HG02970 (cell line): ENCODE results near the gene TCF7L1.
"Not testable (repeated sequence)": the region's sequence is repeated elsewhere in the genome, so short reads cannot be mapped to it uniquely, and the experiment has no call there.

Experiments used
- ATAC-seq: cut with Tn5 transposase; IDR thresholded peaks from one replicate; pipeline ENCODE4 v1.9.1; 2021; ENCODE audit warnings: mild to moderate bottlenecking, moderate library complexity, moderate number of reproducible peaks; ENCODE audit not compliant: unreplicated experiment, low FRiP score

Gene TCF7L1

GRCh38 chr2:85312404-85312803 lies 179.2 kb downstream of the TCF7L1 start:
- no peak for ATAC-seq

- no peak for ATAC-seq
Observed at GRCh38 chr2:85314884-85315242, 181.7 kb downstream of the TCF7L1 start.

GRCh38 chr2:85315921-85316320 lies 182.7 kb downstream of the TCF7L1 start:
- ATAC-seq: not testable (repeated sequence)

GRCh38 chr2:85318222-85319074 lies 185.3 kb downstream of the TCF7L1 start:
- no peak for ATAC-seq

GRCh38 chr2:85319796-85320195 lies 186.6 kb downstream of the TCF7L1 start:
- no peak for ATAC-seq

- no peak for ATAC-seq
Observed at GRCh38 chr2:85323351-85323987, 190.3 kb downstream of the TCF7L1 start.

GRCh38 chr2:85323988-85324367 lies 190.8 kb downstream of the TCF7L1 start:
- ATAC-seq: not testable (repeated sequence)

GRCh38 chr2:85324639-85325465 lies 191.7 kb downstream of the TCF7L1 start:
- no peak for ATAC-seq

- no peak for ATAC-seq
Observed at GRCh38 chr2:85325466-85325811, 192.2 kb downstream of the TCF7L1 start.

GRCh38 chr2:85326406-85327159 lies 193.4 kb downstream of the TCF7L1 start:
- ATAC-seq: no peak

- peak; percentile 15 for ATAC-seq
Observed at GRCh38 chr2:85327160-85327821, 194.1 kb downstream of the TCF7L1 start.

- ATAC-seq: peak; percentile 89
Observed at GRCh38 chr2:85327822-85328617, 194.8 kb downstream of the TCF7L1 start, which contains the start of gene TGOLN2. Gene TGOLN2, minus strand, starts transcription at chr2:85327989. Its CDS starts 27 bp downstream, at chr2:85327962.

GRCh38 chr2:85329181-85329651 lies 196.0 kb downstream of the TCF7L1 start:
- ATAC-seq: no peak

- not testable (repeated sequence) for ATAC-seq
Observed at GRCh38 chr2:85329701-85330100, 196.5 kb downstream of the TCF7L1 start.

- ATAC-seq: no peak
Observed at GRCh38 chr2:85330839-85331636, 197.8 kb downstream of the TCF7L1 start.

GRCh38 chr2:85333877-85334276 lies 200.7 kb downstream of the TCF7L1 start:
- ATAC-seq: not testable (repeated sequence)

GRCh38 chr2:85334928-85335327 lies 201.7 kb downstream of the TCF7L1 start:
- ATAC-seq: no peak
